ENCODE data around the gene ASXL1.

The ASXL1 gene

GRCh38 chr20:32433311-32434021 is 75.3 kb downstream of the ASXL1 start:
- Histone ChIP-seq H3K27me3 (replicated peaks; ENCODE audit: control insufficient read depth, insufficient read depth, low read length) (no peaks in the 10 kb centered on the region), H3K36me3 (ENCODE audit: control insufficient read depth, insufficient read depth, low read length) (peaks cover 61% of the 10 kb centered on the region), H3K4me3 (replicated peaks; ENCODE audit: low read depth, low read length) (no peak overlapping the region)
- no peak for TF ChIP-seq CTCF (IDR thresholded peaks at IDR 0.05; ENCODE audit: insufficient read depth, low read length, poor library complexity, severe bottlenecking)
- no peak for DNase-seq (ENCODE audit: extremely low read depth, insufficient read length)

DNA sequence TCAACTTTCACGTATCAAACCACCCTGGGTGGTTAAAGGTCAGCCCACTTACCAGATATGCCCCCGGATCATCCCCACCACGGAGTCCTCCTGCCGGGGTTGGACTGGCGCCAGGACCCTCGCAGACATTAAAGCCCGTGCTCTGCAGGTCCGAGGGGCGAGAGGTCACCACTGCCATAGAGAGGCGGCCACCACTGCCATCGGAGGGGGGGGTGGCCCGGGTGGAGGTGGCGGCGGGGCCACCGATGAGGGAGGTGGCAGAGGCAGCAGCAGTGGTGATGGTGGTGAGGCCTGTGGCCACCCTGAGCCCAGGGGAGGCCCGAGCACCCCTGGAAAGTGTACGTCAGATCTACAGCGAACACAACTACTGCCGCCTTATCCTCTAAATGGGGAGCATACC is 76.3 kb downstream of the ASXL1 start:
- Histone ChIP-seq H3K36me3 (ENCODE audit: control insufficient read depth, insufficient read depth, low read length) (peaks cover 56% of the 10 kb centered on the region), H3K27me3 (replicated peaks; ENCODE audit: control insufficient read depth, insufficient read depth, low read length) (no peaks in the 10 kb centered on the region), H3K4me3 (replicated peaks; ENCODE audit: low read depth, low read length) (no peak overlapping the region)
- no peak for TF ChIP-seq CTCF (IDR thresholded peaks at IDR 0.05; ENCODE audit: insufficient read depth, low read length, poor library complexity, severe bottlenecking)
- no peak for DNase-seq (ENCODE audit: extremely low read depth, insufficient read length)

DNA sequence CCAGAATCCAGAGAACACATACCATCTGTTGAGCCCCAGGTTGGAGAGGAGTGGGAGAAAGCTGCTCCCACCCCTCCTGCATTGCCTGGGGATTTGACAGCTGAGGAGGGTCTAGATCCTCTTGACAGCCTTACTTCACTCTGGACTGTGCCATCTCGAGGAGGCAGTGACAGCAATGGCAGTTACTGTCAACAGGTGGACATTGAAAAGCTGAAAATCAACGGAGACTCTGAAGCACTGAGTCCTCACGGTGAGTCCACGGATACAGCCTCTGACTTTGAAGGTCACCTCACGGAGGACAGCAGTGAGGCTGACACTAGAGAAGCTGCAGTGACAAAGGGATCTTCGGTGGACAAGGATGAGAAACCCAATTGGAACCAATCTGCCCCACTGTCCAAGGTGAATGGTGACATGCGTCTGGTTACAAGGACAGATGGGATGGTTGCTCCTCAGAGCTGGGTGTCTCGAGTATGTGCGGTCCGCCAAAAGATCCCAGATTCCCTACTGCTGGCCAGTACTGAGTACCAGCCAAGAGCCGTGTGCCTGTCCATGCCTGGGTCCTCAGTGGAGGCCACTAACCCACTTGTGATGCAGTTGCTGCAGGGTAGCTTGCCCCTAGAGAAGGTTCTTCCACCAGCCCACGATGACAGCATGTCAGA is 77.4 kb downstream of the ASXL1 start:
- TF ChIP-seq CTCF (IDR thresholded peaks at IDR 0.05; ENCODE audit: insufficient read depth, low read length, poor library complexity, severe bottlenecking): no peak
- Histone ChIP-seq H3K36me3 (ENCODE audit: control insufficient read depth, insufficient read depth, low read length) (peaks cover 54% of the 10 kb centered on the region), H3K27me3 (replicated peaks; ENCODE audit: control insufficient read depth, insufficient read depth, low read length) (no peaks in the 10 kb centered on the region), H3K4me3 (replicated peaks; ENCODE audit: low read depth, low read length) (no peak overlapping the region)
- DNase-seq (ENCODE audit: extremely low read depth, insufficient read length): no peak

DNA sequence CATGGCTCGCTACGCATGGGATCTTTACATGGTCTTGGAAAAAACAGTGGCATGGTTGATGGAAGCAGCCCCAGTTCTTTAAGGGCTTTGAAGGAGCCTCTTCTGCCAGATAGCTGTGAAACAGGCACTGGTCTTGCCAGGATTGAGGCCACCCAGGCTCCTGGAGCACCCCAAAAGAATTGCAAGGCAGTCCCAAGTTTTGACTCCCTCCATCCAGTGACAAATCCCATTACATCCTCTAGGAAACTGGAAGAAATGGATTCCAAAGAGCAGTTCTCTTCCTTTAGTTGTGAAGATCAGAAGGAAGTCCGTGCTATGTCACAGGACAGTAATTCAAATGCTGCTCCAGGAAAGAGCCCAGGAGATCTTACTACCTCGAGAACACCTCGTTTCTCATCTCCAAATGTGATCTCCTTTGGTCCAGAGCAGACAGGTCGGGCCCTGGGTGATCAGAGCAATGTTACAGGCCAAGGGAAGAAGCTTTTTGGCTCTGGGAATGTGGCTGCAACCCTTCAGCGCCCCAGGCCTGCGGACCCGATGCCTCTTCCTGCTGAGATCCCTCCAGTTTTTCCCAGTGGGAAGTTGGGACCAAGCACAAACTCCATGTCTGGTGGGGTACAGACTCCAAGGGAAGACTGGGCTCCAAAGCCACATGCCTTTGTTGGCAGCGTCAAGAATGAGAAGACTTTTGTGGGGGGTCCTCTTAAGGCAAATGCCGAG is 78.2 kb downstream of the ASXL1 start:
- Histone ChIP-seq H3K36me3 (ENCODE audit: control insufficient read depth, insufficient read depth, low read length) (peaks cover 48% of the 10 kb centered on the region), H3K27me3 (replicated peaks; ENCODE audit: control insufficient read depth, insufficient read depth, low read length) (no peaks in the 10 kb centered on the region), H3K4me3 (replicated peaks; ENCODE audit: low read depth, low read length) (no peak overlapping the region)
- no peak for TF ChIP-seq CTCF (IDR thresholded peaks at IDR 0.05; ENCODE audit: insufficient read depth, low read length, poor library complexity, severe bottlenecking)
- DNase-seq (ENCODE audit: extremely low read depth, insufficient read length): no peak

DNA sequence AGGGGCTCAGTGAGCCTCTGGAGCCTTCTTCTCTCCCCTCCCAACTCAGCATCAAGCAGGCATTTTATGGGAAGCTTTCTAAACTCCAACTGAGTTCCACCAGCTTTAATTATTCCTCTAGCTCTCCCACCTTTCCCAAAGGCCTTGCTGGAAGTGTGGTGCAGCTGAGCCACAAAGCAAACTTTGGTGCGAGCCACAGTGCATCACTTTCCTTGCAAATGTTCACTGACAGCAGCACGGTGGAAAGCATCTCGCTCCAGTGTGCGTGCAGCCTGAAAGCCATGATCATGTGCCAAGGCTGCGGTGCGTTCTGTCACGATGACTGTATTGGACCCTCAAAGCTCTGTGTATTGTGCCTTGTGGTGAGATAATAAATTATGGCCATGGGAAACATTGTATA is 78.8 kb downstream of the ASXL1 start:
- no peak for DNase-seq (ENCODE audit: extremely low read depth, insufficient read length)
- Histone ChIP-seq H3K36me3 (ENCODE audit: control insufficient read depth, insufficient read depth, low read length) (peaks cover 48% of the 10 kb centered on the region), H3K27me3 (replicated peaks; ENCODE audit: control insufficient read depth, insufficient read depth, low read length) (no peaks in the 10 kb centered on the region), H3K4me3 (replicated peaks; ENCODE audit: low read depth, low read length) (no peak overlapping the region)
- no peak for TF ChIP-seq CTCF (IDR thresholded peaks at IDR 0.05; ENCODE audit: insufficient read depth, low read length, poor library complexity, severe bottlenecking)
